ENCODE measurements around the gene CORO1C.
"Not testable (repeated sequence)": the region's sequence is repeated elsewhere in the genome, so short reads cannot be mapped to it uniquely, and the experiment has no call there.

Gene CORO1C

GRCh38 chr12:108633081-108633533, 98.2 kb downstream of the CORO1C start:
- no peak for DNase-seq

GRCh38 chr12:108631261-108631660, 100.1 kb downstream of the CORO1C start:
- not testable (repeated sequence) for DNase-seq

GRCh38 chr12:108630481-108631207, 100.7 kb downstream of the CORO1C start:
- peak; percentile 54 for DNase-seq

GRCh38 chr12:108629824-108630476, 101.4 kb downstream of the CORO1C start:
- peak; percentile 82 for DNase-seq

- no peak for DNase-seq
Measured at GRCh38 chr12:108629151-108629550, 102.2 kb downstream of the CORO1C start.

- no peak for DNase-seq
Measured at GRCh38 chr12:108627134-108627920, 104.0 kb downstream of the CORO1C start.

GRCh38 chr12:108625228-108625627, 106.1 kb downstream of the CORO1C start:
- DNase-seq, result no peak

- no peak for DNase-seq
Measured at GRCh38 chr12:108623577-108623976, 107.7 kb downstream of the CORO1C start.

GRCh38 chr12:108622921-108623514, 108.3 kb downstream of the CORO1C start:
- no peak for DNase-seq

GRCh38 chr12:108622421-108622820, 108.9 kb downstream of the CORO1C start:
- peak; percentile 63 for DNase-seq

GRCh38 chr12:108621161-108621560, 110.2 kb downstream of the CORO1C start:
- no peak for DNase-seq

- DNase-seq, result no peak
Measured at GRCh38 chr12:108620236-108620879, 111.0 kb downstream of the CORO1C start.

- DNase-seq, result no peak
Measured at GRCh38 chr12:108619369-108620160, 111.8 kb downstream of the CORO1C start.

- DNase-seq, result not testable (repeated sequence)
Measured at GRCh38 chr12:108618953-108619274, 112.4 kb downstream of the CORO1C start.

- peak; percentile 76 for DNase-seq
Measured at GRCh38 chr12:108618079-108618952, 113.0 kb downstream of the CORO1C start.

- peak; percentile 86 for DNase-seq
Measured at GRCh38 chr12:108616941-108617858, 114.1 kb downstream of the CORO1C start.

- no peak for DNase-seq
Measured at GRCh38 chr12:108616359-108616758, 115.0 kb downstream of the CORO1C start.

- no peak for DNase-seq
Measured at GRCh38 chr12:108615918-108616317, 115.4 kb downstream of the CORO1C start.

GRCh38 chr12:108614639-108615038, 116.7 kb downstream of the CORO1C start:
- no peak for DNase-seq

- DNase-seq, result no peak
Measured at GRCh38 chr12:108614041-108614440, 117.3 kb downstream of the CORO1C start.

Measured in CD4-positive, alpha-beta T cell treated with Interleukin-17A for 1 hour (primary cell).